ENCODE measurements around the gene EIF2B2. TPM values are rescaled to one million over a fixed set of nuclear protein-coding genes. Genes with fewer than 3 reads are reported as not detected.

The EIF2B2 gene
- total and polyA plus RNA-seq, 2 experiments from 2014 or later = 39.2 to 40.5 TPM

- Histone ChIP-seq H3K79me2 (replicated peaks; ENCODE audit: insufficient read depth) (no peaks in the 10 kb centered on the region), H3K4me3 (no peak overlapping the region), H3F3A (replicated peaks; ENCODE audit: low read depth) (no peaks in the 10 kb centered on the region), H2AFZ (peak overlapping the region; percentile 32; the same call in 1 of the 2 replicates), H3K4me2 (no peak overlapping the region), H4K20me1 (replicated peaks; ENCODE audit: insufficient read depth) (no peaks in the 10 kb centered on the region), H3K27ac (ENCODE audit: low read depth) (no peak overlapping the region), H3K27me3 (ENCODE audit: insufficient read depth) (no peaks in the 10 kb centered on the region), H3K4me1 (ENCODE audit: insufficient read depth) (peaks cover 7% of the 10 kb centered on the region; the same call in 1 of the 2 replicates), H3K9me2 (ENCODE audit: insufficient read depth) (no peaks in the 10 kb centered on the region), H3K36me3 (ENCODE audit: insufficient read depth) (no peaks in the 10 kb centered on the region)
- no peak for TF ChIP-seq STAT1 (IDR thresholded peaks at IDR 0.05; ENCODE audit: unreplicated experiment)
- no peak for TF ChIP-seq ZNF114 (CRISPR knock-in tag; IDR thresholded peaks at IDR 0.05)
- no peak for TF ChIP-seq ZNF462 (CRISPR knock-in tag; IDR thresholded peaks at IDR 0.05)
- no peak for TF ChIP-seq CTCF (conservative IDR thresholded peaks at IDR 0.05; ENCODE audit: low read depth in 2 of 2)
- TF ChIP-seq EZH2 (IDR thresholded peaks at IDR 0.05; ENCODE audit: low read depth, unreplicated experiment) = no peak
- TF ChIP-seq REST (IDR thresholded peaks at IDR 0.05; ENCODE audit: unreplicated experiment) = no peak
- TF ChIP-seq JUNB (IDR thresholded peaks at IDR 0.05; ENCODE audit: unreplicated experiment) = no peak
- TF ChIP-seq ETS1 (IDR thresholded peaks at IDR 0.05) = no peak
- no peak for TF ChIP-seq CREB1 (CRISPR knock-in tag; IDR thresholded peaks at IDR 0.05; ENCODE audit: low read depth)
- no peak for TF ChIP-seq EZH2phosphoT487 (IDR thresholded peaks at IDR 0.05; ENCODE audit: unreplicated experiment)
- no peak for TF ChIP-seq POLR2AphosphoS5 (IDR thresholded peaks at IDR 0.05; ENCODE audit: low read depth)
- no peak for TF ChIP-seq NANOG (IDR thresholded peaks at IDR 0.05; ENCODE audit: borderline replicate concordance)
- TF ChIP-seq ZNF331 (CRISPR knock-in tag; IDR thresholded peaks at IDR 0.05; ENCODE audit: low read depth) = no peak
- no peaks in the 10 kb centered on the region for H3K36me3 Mint-ChIP-seq (ENCODE audit: low read depth)
- ATAC-seq = no peak
- H3K27me3 Mint-ChIP-seq (ENCODE audit: insufficient read depth, low read depth, poor library complexity) = peaks cover 6% of the 10 kb centered on the region
- no peak overlapping the region for H3K27ac Mint-ChIP-seq
- DNase-seq (ENCODE audit: low spot score) = no peak
- H3K4me1 Mint-ChIP-seq = peaks cover 8% of the 10 kb centered on the region
- H3K4me3 Mint-ChIP-seq = no peak overlapping the region
- no peaks in the 10 kb centered on the region for H3K9me3 Mint-ChIP-seq
Measured at GRCh38 chr14:74988131-74988530, 14.6 kb upstream of the EIF2B2 start.

All from GM23338 (cell line).